Pancreas (tissue), 10 donors: ENCODE results near the gene UBE2G2. TPM values are rescaled to one million over a fixed set of nuclear protein-coding genes. Genes with fewer than 3 reads are reported as not detected.
A peak's percentile ranks its signal among the peaks of the same experiment; 100 is the strongest.

Experiments
- ATAC-seq, 4 donors: fragments of 200-7000 bp; cut with Tn5 transposase; one replicate each; pipeline versions ENCODE4 v1.8.0 to v1.9.1; 2020; ENCODE audit warnings: mild to moderate bottlenecking in 4 of 4, moderate library complexity in 4 of 4
- DNase-seq, 6 donors: peaks; one replicate each; pipeline ENCODE4 v3.0.0-alpha.2; 2020
- FAIRE-seq: peaks from 2 replicates; lab custom pipeline; 2012; peaks lifted over from hg19 to GRCh38; lab: Jason Lieb, UNC
- H3K27ac ChIP-seq, 4 donors: fragments of 200-600 bp; sonication (generic); 1 replicate in 3 of 4; 2 replicates in 1 of 4; pipeline versions ENCODE4 v1.5.0 to v1.8.0; 2020
- H3K27me3 ChIP-seq, 4 donors: fragments of 200-600 bp; one replicate each; pipeline ENCODE4 v1.8.0; 2021
- H3K36me3 ChIP-seq, 3 donors: fragments of 200-600 bp; sonication (generic) in 1 of 3; one replicate each; pipeline versions ENCODE4 v1.5.0 to v1.8.0; 2020 to 2021
- H3K4me1 ChIP-seq, 3 donors: fragments of 200-600 bp; one replicate each; pipeline ENCODE4 v1.8.0; 2021
- H3K4me3 ChIP-seq, 4 donors: fragments of 200-600 bp; sonication (generic) in 2 of 4; one replicate each; pipeline versions ENCODE4 v1.5.0 to v1.8.0; 2020 to 2021
- H3K9me3 ChIP-seq, 4 donors: fragments of 200-600 bp; one replicate each; pipeline ENCODE4 v1.8.0; 2021
- WGBS, 2 donors: extraction: QIAGEN DNeasy Blood & Tissue Kit; methylation state at CpG; one replicate each; pipeline ENCODE4 v1.1.7; 2013; 5-methylcytosine and 5-hydroxymethylcytosine counted together
- intact Hi-C, 3 donors: fragments of 100-400 bp; cut with DNase I; formaldehyde crosslinking; loops; one replicate each; pipeline versions ENCODE4 v1.11.1 to v1.14.2; 2022
- polyA plus RNA-seq, 2 donors: library from polyadenylated mRNA; stranded (reverse); fragments of 200-250 nt; gene quantifications; one replicate each; pipeline ENCODE4 v1.2.3, GENCODE V29; 2013
- total RNA-seq, 6 donors: library from RNA; stranded (reverse); fragmentation: NEBNext Ultra II Directional in 4 of 6; extraction: Animal tissue kit (Norgen Biotek cat#: 25700) in 4 of 6; gene quantifications; one replicate each; pipeline versions ENCODE4 v1.2.1 to v1.2.4, GENCODE V29; 2021 to 2023
- TF ChIP-seq, protein P1 (sequence below), 4 donors: fragments of 200-600 bp; sonication (generic) in 3 of 4; IDR thresholded peaks; one replicate each; pipeline versions ENCODE4 v1.5.0 to v1.8.0; 2021; ENCODE audit warnings: antibody characterized with exemption in 4 of 4
- donor health status: healthy with polysubstance abuse.
- donor health status: DM: no; HTN: no; CAD: no; lungs with moderate emphysema.
- donor health status: DM: no; HTN: no; CAD: no.
- donor health status: control.
- donor health status: control.
- donor health status: Bipolar disorder and iron deficiency.
- donor health status: DM: yes; HTN: yes; CAD: no.
- donor health status: DM: no; HTN: no; CAD: no.
- donor health status: DM: no; HTN: no; CAD: no.
- donor health status: DM: yes; HTN: yes; CAD: no.

UBE2G2 gene
- total and polyA plus RNA-seq, 8 donors = 30.5 to 53.2 (median 42.2) TPM

DNA sequence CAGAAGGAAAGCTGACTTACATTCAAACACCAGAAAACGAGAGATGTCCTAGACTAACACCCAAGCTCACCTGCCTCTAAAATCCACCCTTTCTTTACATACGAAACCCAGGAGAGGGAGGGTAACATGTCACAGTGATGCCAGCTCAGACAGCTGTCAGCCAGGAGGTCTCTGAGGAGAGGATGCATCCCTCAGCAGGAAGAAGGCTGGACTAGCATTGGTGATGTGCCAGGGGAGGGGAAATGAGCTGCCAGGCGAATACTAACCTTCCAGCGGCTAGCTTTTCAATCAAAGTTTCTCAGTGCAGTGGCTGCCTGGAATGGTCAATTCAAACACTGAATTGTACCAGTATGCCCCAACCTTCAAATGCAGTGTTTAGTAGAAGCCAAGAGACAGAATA lies 3.6 kb upstream of the UBE2G2 start:
- FAIRE-seq (no peak), ATAC-seq (no peak), DNase-seq (no peak)
- H3K9me3 ChIP-seq = no peaks in the 10 kb centered on the region
- H3K36me3 ChIP-seq = peaks cover 0 to 15% (median 0%) of the 10 kb centered on the region in 3 donors
- intact Hi-C loops = loop anchor here in 1 of 3 donors (10.0 kb wide), 1 partner anchor 130 kb away; no protein-coding TSS in a partner anchor
- peaks cover 5 to 11% (median 5%) of the 10 kb centered on the region in 3 donors for H3K4me1 ChIP-seq
- H3K27me3 ChIP-seq = no peaks in the 10 kb centered on the region
- H3K4me3 ChIP-seq = no peak overlapping the region
- H3K27ac ChIP-seq = no peak overlapping the region
- 75 to 87% methylated on average over 4 of the region's 4 CpGs for WGBS, 2 donors
- TF ChIP-seq, protein P1, sequence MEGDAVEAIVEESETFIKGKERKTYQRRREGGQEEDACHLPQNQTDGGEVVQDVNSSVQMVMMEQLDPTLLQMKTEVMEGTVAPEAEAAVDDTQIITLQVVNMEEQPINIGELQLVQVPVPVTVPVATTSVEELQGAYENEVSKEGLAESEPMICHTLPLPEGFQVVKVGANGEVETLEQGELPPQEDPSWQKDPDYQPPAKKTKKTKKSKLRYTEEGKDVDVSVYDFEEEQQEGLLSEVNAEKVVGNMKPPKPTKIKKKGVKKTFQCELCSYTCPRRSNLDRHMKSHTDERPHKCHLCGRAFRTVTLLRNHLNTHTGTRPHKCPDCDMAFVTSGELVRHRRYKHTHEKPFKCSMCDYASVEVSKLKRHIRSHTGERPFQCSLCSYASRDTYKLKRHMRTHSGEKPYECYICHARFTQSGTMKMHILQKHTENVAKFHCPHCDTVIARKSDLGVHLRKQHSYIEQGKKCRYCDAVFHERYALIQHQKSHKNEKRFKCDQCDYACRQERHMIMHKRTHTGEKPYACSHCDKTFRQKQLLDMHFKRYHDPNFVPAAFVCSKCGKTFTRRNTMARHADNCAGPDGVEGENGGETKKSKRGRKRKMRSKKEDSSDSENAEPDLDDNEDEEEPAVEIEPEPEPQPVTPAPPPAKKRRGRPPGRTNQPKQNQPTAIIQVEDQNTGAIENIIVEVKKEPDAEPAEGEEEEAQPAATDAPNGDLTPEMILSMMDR (IDR thresholded peaks at IDR 0.05) = no peak

DNA sequence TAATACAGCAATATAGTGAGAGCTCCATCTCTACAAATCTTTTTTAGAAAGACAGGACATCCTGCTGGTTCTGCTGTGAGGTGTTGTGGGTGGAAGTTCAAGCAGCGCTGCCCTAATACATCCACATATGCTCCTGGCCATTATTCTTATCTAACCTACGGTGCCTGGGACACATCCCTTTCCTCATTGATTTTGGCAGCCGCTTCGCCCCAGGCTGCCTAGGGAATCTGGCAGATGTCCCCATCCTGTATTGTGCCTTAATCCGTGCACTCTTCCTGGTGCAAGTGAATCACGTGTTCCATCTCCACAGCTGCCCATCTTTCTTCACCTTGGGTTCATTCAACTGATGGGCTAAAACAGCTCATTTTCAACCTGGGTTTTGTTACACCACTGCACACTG lies 3.1 kb upstream of the UBE2G2 start:
- no peak for ATAC-seq
- H3K4me1 ChIP-seq = peaks cover 5 to 16% (median 9%) of the 10 kb centered on the region in 3 donors
- intact Hi-C loops = loop anchor here in 1 of 3 donors (10.0 kb wide), 1 partner anchor 130 kb away; no protein-coding TSS in a partner anchor
- peaks cover 0 to 15% (median 0%) of the 10 kb centered on the region in 3 donors for H3K36me3 ChIP-seq
- WGBS, 2 donors = 20 to 23% methylated on average over 6 of the region's 6 CpGs
- H3K27me3 ChIP-seq = no peaks in the 10 kb centered on the region
- no peak overlapping the region for H3K4me3 ChIP-seq
- no peak overlapping the region for H3K27ac ChIP-seq
- FAIRE-seq = no peak
- TF ChIP-seq, protein P1 (IDR thresholded peaks at IDR 0.05) = no peak
- peak in 1 of 6 donors; percentile 47 for DNase-seq
- H3K9me3 ChIP-seq = no peaks in the 10 kb centered on the region

DNA sequence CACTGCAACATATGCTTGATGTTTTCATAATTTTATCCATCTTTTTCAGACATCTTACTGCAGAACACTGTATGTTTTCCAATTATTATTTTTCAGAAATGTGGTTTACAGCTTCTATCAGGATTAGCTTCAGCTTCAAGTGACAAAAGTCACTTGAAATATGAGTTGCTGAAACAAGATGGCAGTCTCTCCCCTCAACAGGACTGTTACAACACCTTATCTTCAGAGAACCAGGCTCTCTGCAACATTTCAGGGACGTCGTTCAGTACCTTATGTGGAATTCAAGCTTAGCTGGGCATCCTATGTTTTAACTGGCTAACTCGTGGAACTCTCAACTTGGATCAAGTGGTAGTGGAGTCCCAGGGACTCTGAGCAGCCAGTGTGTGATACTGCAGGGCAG lies 2.0 kb upstream of the UBE2G2 start:
- H3K27me3 ChIP-seq = no peaks in the 10 kb centered on the region
- intact Hi-C loops = loop anchor here in 1 of 3 donors (10.0 kb wide), 1 partner anchor 131 kb away; no protein-coding TSS in a partner anchor
- H3K4me3 ChIP-seq = no peak overlapping the region
- H3K4me1 ChIP-seq = peaks cover 5 to 20% (median 10%) of the 10 kb centered on the region in 3 donors
- FAIRE-seq = no peak
- WGBS, 2 donors = 65 to 78% methylated on average over 3 of the region's 3 CpGs
- no peaks in the 10 kb centered on the region for H3K9me3 ChIP-seq
- TF ChIP-seq, protein P1 (IDR thresholded peaks at IDR 0.05) = no peak
- H3K36me3 ChIP-seq = peaks cover 0 to 15% (median 0%) of the 10 kb centered on the region in 3 donors
- no peak for ATAC-seq
- DNase-seq = no peak
- no peak overlapping the region for H3K27ac ChIP-seq

DNA sequence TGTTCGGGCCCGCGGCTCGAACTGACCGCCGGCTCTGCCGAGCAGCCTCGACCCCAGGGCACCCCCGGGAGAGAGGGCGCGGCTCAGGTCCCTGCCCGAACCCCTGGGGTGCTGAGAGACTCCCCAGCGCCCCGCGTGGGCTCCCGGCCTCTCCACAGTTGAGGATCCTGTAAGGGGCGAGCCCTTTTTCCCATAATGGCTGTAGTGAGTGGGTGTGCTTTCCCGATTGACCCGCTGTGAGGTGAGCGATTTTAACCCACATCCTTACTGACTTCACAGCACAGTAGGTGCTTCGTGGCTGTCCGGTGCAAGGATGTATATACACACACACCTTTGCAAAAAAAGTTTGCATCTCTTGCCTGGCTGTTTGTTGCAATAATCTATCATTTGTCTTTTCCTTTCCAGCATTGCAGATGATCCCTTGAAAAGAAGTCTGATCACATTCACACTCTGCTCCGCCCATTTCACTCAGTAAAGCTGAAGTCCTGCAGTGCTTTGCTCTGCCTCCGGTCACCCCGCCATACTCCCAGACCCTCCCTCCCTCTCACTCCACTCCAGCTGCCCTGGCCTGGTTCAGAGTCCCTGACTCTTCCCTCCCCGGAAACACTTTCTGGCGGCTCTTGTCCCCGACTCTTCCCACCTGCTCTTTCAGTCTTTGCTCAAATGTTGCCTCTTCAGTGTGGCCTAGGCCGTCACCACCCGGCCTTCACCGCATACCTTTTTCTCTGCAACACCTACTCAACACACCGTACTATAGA lies 955 bp upstream of the UBE2G2 start:
- no peak for ATAC-seq
- 23 to 34% methylated on average over 24 to 32 of the region's 32 CpGs for WGBS, 2 donors
- peak overlapping the region in 3 of 4 donors; percentile 53 to 72 (median 60) for H3K27ac ChIP-seq
- no peak for FAIRE-seq
- peaks cover 0 to 11% (median 0%) of the 10 kb centered on the region in 3 donors for H3K36me3 ChIP-seq
- H3K9me3 ChIP-seq = no peaks in the 10 kb centered on the region
- TF ChIP-seq, protein P1 (IDR thresholded peaks at IDR 0.05) = no peak
- H3K4me3 ChIP-seq = peak overlapping the region; percentile 70 to 99 (median 85)
- DNase-seq = no peak
- peaks cover 5 to 20% (median 10%) of the 10 kb centered on the region in 3 donors for H3K4me1 ChIP-seq
- intact Hi-C loops = loop anchor here in 1 of 3 donors (10.0 kb wide), 1 partner anchor 132 kb away; no protein-coding TSS in a partner anchor
- H3K27me3 ChIP-seq = no peaks in the 10 kb centered on the region
